SK-N-SH treated with all-trans-retinoic acid at 6 μM for 48 hours (cell line): Measurements from ENCODE around the gene LSR.

Experiments
- CSDC2 ChIP-seq: fragments of 250-450 bp; sonication (Bioruptor Pico); IDR thresholded peaks from 2 replicates; pipeline ENCODE4 v1.5.0; 2020; ENCODE audit warnings: mild to moderate bottlenecking, moderate library complexity
- ISL1 ChIP-seq: fragments of 250-450 bp; sonication (Bioruptor Pico); IDR thresholded peaks from 2 replicates; pipeline ENCODE4 v2.1.2; 2022; ENCODE audit warnings: mild to moderate bottlenecking, moderate library complexity
- OSR1 ChIP-seq: fragments of 250-450 bp; sonication (Bioruptor Pico); IDR thresholded peaks from 2 replicates; pipeline ENCODE4 v1.8.0; 2022; ENCODE audit warnings: moderate library complexity, mild to moderate bottlenecking, inconsistent platforms
- RARB ChIP-seq: fragments of 250-450 bp; sonication (Bioruptor Pico); IDR thresholded peaks from 2 replicates; pipeline ENCODE4 v1.8.0; 2021; ENCODE audit warnings: mild to moderate bottlenecking, moderate library complexity
- SNAI2 ChIP-seq: fragments of 250-450 bp; sonication (Bioruptor Pico); IDR thresholded peaks from 2 replicates; pipeline ENCODE4 v1.5.0; 2020; ENCODE audit warnings: mild to moderate bottlenecking, moderate library complexity
- TOX ChIP-seq: fragments of 250-450 bp; sonication (Bioruptor Pico); IDR thresholded peaks from 2 replicates; pipeline ENCODE4 v1.8.0; 2021; ENCODE audit warnings: mild to moderate bottlenecking, moderate library complexity, borderline replicate concordance
- ZC3H10 ChIP-seq: fragments of 250-450 bp; sonication (Bioruptor Pico); IDR thresholded peaks from 2 replicates; pipeline ENCODE4 v1.5.1; 2021; ENCODE audit warnings: mild to moderate bottlenecking, moderate library complexity
- ZFP3 ChIP-seq: fragments of 250-450 bp; sonication (Bioruptor Pico); IDR thresholded peaks from 2 replicates; pipeline ENCODE4 v1.5.0; 2020; ENCODE audit warnings: mild to moderate bottlenecking, moderate library complexity
- ZFP30 ChIP-seq: fragments of 450-650 bp; formaldehyde crosslinking; IDR thresholded peaks from 2 replicates; pipeline ENCODE4 v1.5.0; 2022; ENCODE audit warnings: mild to moderate bottlenecking, moderate library complexity
- ZNF70 ChIP-seq: fragments of 450-650 bp; formaldehyde crosslinking; IDR thresholded peaks from 2 replicates; pipeline ENCODE4 v1.5.0; 2020; ENCODE audit warnings: mild to moderate bottlenecking, moderate library complexity
- TF ChIP-seq, protein P1 (sequence below): fragments of 250-450 bp; sonication (Bioruptor Pico); IDR thresholded peaks from 2 replicates; pipeline ENCODE4 v1.5.1; 2020; ENCODE audit warnings: low read depth, mild to moderate bottlenecking, moderate library complexity
- TF ChIP-seq, protein P2 (sequence below): fragments of 250-450 bp; sonication (Bioruptor Pico); IDR thresholded peaks from 2 replicates; pipeline ENCODE4 v1.8.0; 2020; ENCODE audit warnings: mild to moderate bottlenecking, moderate library complexity, borderline replicate concordance

DNA sequence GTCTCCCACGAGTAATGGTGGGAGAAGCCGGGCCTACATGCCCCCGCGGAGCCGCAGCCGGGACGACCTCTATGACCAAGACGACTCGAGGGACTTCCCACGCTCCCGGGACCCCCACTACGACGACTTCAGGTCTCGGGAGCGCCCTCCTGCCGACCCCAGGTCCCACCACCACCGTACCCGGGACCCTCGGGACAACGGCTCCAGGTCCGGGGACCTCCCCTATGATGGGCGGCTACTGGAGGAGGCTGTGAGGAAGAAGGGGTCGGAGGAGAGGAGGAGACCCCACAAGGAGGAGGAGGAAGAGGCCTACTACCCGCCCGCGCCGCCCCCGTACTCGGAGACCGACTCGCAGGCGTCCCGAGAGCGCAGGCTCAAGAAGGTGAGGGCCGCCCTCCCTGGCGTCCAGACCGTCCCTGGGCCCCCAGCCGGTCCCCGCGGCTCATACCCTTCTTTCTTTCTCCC lies 18.6 kb downstream of the LSR start:
- no peak for TF ChIP-seq OSR1 (CRISPR knock-in tag)
- TF ChIP-seq ZFP30 (CRISPR knock-in tag), result no peak
- TF ChIP-seq, protein P1, sequence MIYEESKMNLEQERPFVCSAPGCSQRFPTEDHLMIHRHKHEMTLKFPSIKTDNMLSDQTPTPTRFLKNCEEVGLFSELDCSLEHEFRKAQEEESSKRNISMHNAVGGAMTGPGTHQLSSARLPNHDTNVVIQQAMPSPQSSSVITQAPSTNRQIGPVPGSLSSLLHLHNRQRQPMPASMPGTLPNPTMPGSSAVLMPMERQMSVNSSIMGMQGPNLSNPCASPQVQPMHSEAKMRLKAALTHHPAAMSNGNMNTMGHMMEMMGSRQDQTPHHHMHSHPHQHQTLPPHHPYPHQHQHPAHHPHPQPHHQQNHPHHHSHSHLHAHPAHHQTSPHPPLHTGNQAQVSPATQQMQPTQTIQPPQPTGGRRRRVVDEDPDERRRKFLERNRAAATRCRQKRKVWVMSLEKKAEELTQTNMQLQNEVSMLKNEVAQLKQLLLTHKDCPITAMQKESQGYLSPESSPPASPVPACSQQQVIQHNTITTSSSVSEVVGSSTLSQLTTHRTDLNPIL, result no peak
- TF ChIP-seq, protein P2, sequence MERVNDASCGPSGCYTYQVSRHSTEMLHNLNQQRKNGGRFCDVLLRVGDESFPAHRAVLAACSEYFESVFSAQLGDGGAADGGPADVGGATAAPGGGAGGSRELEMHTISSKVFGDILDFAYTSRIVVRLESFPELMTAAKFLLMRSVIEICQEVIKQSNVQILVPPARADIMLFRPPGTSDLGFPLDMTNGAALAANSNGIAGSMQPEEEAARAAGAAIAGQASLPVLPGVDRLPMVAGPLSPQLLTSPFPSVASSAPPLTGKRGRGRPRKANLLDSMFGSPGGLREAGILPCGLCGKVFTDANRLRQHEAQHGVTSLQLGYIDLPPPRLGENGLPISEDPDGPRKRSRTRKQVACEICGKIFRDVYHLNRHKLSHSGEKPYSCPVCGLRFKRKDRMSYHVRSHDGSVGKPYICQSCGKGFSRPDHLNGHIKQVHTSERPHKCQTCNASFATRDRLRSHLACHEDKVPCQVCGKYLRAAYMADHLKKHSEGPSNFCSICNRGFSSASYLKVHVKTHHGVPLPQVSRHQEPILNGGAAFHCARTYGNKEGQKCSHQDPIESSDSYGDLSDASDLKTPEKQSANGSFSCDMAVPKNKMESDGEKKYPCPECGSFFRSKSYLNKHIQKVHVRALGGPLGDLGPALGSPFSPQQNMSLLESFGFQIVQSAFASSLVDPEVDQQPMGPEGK (CRISPR knock-in tag), result no peak
- no peak for TF ChIP-seq TOX
- TF ChIP-seq SNAI2 (CRISPR knock-in tag), result no peak
- no peak for TF ChIP-seq ZC3H10 (CRISPR knock-in tag)
- TF ChIP-seq ZNF70 (CRISPR knock-in tag), result no peak
- no peak for TF ChIP-seq CSDC2 (CRISPR knock-in tag)
- no peak for TF ChIP-seq ZFP3
- no peak for TF ChIP-seq ISL1
- no peak for TF ChIP-seq RARB (CRISPR knock-in tag)
